ENCODE data around the gene LDLR.

GRCh38 chr19:11148001-11148400, 58.7 kb downstream of the LDLR start:
- TF ChIP-seq JUN (IDR thresholded peaks at IDR 0.05) (no peak), KDM1A (IDR thresholded peaks at IDR 0.05; ENCODE audit: low read depth) (no peak), EHMT2 (IDR thresholded peaks at IDR 0.05; ENCODE audit: low read depth) (no peak), EP300 (IDR thresholded peaks at IDR 0.05) (no peak), RAD21 (conservative IDR thresholded peaks at IDR 0.05 in 1 of 2, IDR thresholded peaks at IDR 0.05 in 1 of 2) (no peak), MAFK (IDR thresholded peaks at IDR 0.05; ENCODE audit: partially characterized antibody) (no peak), MAX (IDR thresholded peaks at IDR 0.05) (no peak), HDAC2 (IDR thresholded peaks at IDR 0.05) (no peak), KDM5A (IDR thresholded peaks at IDR 0.05) (no peak), POLR2A (IDR thresholded peaks at IDR 0.05; ENCODE audit: low read length) (no peak), HOXB5 (CRISPR knock-in tag; IDR thresholded peaks at IDR 0.05) (no peak), RFX5 (IDR thresholded peaks at IDR 0.05) (no peak), RNF2 (IDR thresholded peaks at IDR 0.05; ENCODE audit: borderline replicate concordance, low read depth) (no peak)
- TF ChIP-seq, protein P1, sequence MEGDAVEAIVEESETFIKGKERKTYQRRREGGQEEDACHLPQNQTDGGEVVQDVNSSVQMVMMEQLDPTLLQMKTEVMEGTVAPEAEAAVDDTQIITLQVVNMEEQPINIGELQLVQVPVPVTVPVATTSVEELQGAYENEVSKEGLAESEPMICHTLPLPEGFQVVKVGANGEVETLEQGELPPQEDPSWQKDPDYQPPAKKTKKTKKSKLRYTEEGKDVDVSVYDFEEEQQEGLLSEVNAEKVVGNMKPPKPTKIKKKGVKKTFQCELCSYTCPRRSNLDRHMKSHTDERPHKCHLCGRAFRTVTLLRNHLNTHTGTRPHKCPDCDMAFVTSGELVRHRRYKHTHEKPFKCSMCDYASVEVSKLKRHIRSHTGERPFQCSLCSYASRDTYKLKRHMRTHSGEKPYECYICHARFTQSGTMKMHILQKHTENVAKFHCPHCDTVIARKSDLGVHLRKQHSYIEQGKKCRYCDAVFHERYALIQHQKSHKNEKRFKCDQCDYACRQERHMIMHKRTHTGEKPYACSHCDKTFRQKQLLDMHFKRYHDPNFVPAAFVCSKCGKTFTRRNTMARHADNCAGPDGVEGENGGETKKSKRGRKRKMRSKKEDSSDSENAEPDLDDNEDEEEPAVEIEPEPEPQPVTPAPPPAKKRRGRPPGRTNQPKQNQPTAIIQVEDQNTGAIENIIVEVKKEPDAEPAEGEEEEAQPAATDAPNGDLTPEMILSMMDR (IDR thresholded peaks at IDR 0.05), result no peak
